WERI-Rb-1 (cell line): ENCODE data around the gene KAT6B.

ENCODE experiments used
- DNase-seq: peaks from one replicate; pipeline ENCODE4 v3.0.0-alpha.2; 2020
- H3K27ac ChIP-seq: fragments of 250-450 bp; sonication (Bioruptor Pico); 2 replicates; pipeline ENCODE4 v1.5.1; 2020; ENCODE audit warnings: mild to moderate bottlenecking, moderate library complexity
- H3K27me3 ChIP-seq: fragments of 250-450 bp; sonication (Bioruptor Pico); 2 replicates; pipeline ENCODE4 v1.5.1; 2021; ENCODE audit warnings: mild to moderate bottlenecking, low read depth, moderate library complexity; ENCODE audit not compliant: insufficient read depth, severe bottlenecking
- H3K36me3 ChIP-seq: fragments of 250-450 bp; sonication (Bioruptor Pico); 2 replicates; pipeline ENCODE4 v1.5.1; 2020; ENCODE audit warnings: mild to moderate bottlenecking, moderate library complexity
- H3K4me3 ChIP-seq: 2 replicates; pipeline ENCODE4 v1.5.1; 2011; ENCODE audit warnings: low read depth, mild to moderate bottlenecking, control low read depth, low read length
- H3K9me3 ChIP-seq: fragments of 250-450 bp; sonication (Bioruptor Pico); 2 replicates; pipeline ENCODE4 v1.5.1; 2021; ENCODE audit warnings: mild to moderate bottlenecking, moderate library complexity; ENCODE audit not compliant: severe bottlenecking
- CTCF ChIP-seq: IDR thresholded peaks from 2 replicates; pipeline ENCODE4 v1.5.1; 2011; ENCODE audit warnings: low read depth, mild to moderate bottlenecking, control low read depth, inconsistent platforms, low read length

The KAT6B gene

GRCh38 chr10:74808501-74808900 lies 17.9 kb upstream of the KAT6B start:
- DNase-seq = no peak
- Histone ChIP-seq H3K27ac (no peak overlapping the region), H3K9me3 (peaks cover 4% of the 10 kb centered on the region), H3K27me3 (no peaks in the 10 kb centered on the region), H3K4me3 (no peak overlapping the region), H3K36me3 (no peaks in the 10 kb centered on the region)
- TF ChIP-seq CTCF = no peak

- Histone ChIP-seq H3K36me3 (no peaks in the 10 kb centered on the region), H3K27ac (no peak overlapping the region), H3K27me3 (no peaks in the 10 kb centered on the region), H3K9me3 (peaks cover 4% of the 10 kb centered on the region), H3K4me3 (no peak overlapping the region)
- no peak for DNase-seq
- TF ChIP-seq CTCF = no peak
Observed at GRCh38 chr10:74810087-74810486, 16.3 kb upstream of the KAT6B start.

- Histone ChIP-seq H3K9me3 (peaks cover 8% of the 10 kb centered on the region), H3K27ac (no peak overlapping the region), H3K4me3 (no peak overlapping the region), H3K27me3 (no peaks in the 10 kb centered on the region), H3K36me3 (no peaks in the 10 kb centered on the region)
- TF ChIP-seq CTCF = no peak
- DNase-seq = no peak
Observed at GRCh38 chr10:74813381-74814259, 12.8 kb upstream of the KAT6B start.

- Histone ChIP-seq H3K27ac (no peak overlapping the region), H3K4me3 (no peak overlapping the region), H3K36me3 (no peaks in the 10 kb centered on the region), H3K9me3 (peaks cover 8% of the 10 kb centered on the region), H3K27me3 (no peaks in the 10 kb centered on the region)
- TF ChIP-seq CTCF = no peak
- no peak for DNase-seq
Observed at GRCh38 chr10:74814797-74815196, 11.6 kb upstream of the KAT6B start.

GRCh38 chr10:74816824-74817498 lies 9.4 kb upstream of the KAT6B start:
- DNase-seq = no peak
- H3K27me3 ChIP-seq = no peaks in the 10 kb centered on the region
- no peak overlapping the region for H3K27ac ChIP-seq
- H3K36me3 ChIP-seq = no peaks in the 10 kb centered on the region
- no peak overlapping the region for H3K4me3 ChIP-seq
- TF ChIP-seq CTCF = no peak
- H3K9me3 ChIP-seq = peaks cover 4% of the 10 kb centered on the region
